ENCODE measurements around the gene CAMK4. TPM values are rescaled to one million over a fixed set of nuclear protein-coding genes. Genes with fewer than 3 reads are reported as not detected.

The CAMK4 gene
- total RNA-seq, 1 experiment from 2014 or later: 10.2 TPM

- peaks cover 0 to 17% of the 10 kb centered on the region in 2 experiments; a peak in 2 of 4 replicates for H3K4me1 ChIP-seq (ENCODE audit: control insufficient read depth in 1 of 2, insufficient read depth in 2 of 2, low read length in 2 of 2)
- no peaks in the 10 kb centered on the region for H3K79me2 ChIP-seq (ENCODE audit: insufficient read depth, low read length)
- ATAC-seq: peak; percentile 53
- no peak overlapping the region for H3K27ac ChIP-seq (ENCODE audit: low read depth, low read length)
- BruUV-seq (replicated peaks): TSS peak; percentile 41
- CTCF ChIA-PET: no interaction called here
- H3K9me2 ChIP-seq (ENCODE audit: insufficient read depth): no peaks in the 10 kb centered on the region
- H2AFZ ChIP-seq (ENCODE audit: low read depth, low read length, poor library complexity, severe bottlenecking): peak overlapping the region; percentile 50
- intact Hi-C loops (cut with micrococcal nuclease): no loop called here
- no peaks in the 10 kb centered on the region for H4K20me1 ChIP-seq (ENCODE audit: insufficient read depth)
- peak overlapping the region; percentile 95 for H3K4me2 ChIP-seq (ENCODE audit: low read length)
- no peaks in the 10 kb centered on the region for H3K9me3 ChIP-seq (ENCODE audit: control insufficient read depth in 1 of 2, insufficient read depth in 1 of 2, low read depth in 1 of 2, low read length in 2 of 2)
- H3K36me3 ChIP-seq (ENCODE audit: control insufficient read depth in 1 of 2, insufficient read depth in 2 of 2, low read length in 2 of 2): no peaks in the 10 kb centered on the region
- H3K9ac ChIP-seq (ENCODE audit: low read length): peak overlapping the region; percentile 43
- POLR2A ChIA-PET: no interaction called here
- RAD21 ChIA-PET (ENCODE audit: low non-redundant PET in 1 of 2, low total read pairs in 2 of 2, uncharacterized antibody in 2 of 2, unreplicated experiment in 2 of 2): no interaction called here
- H3K4me3 ChIP-seq (replicated peaks in 1 of 2; ENCODE audit: low read depth in 1 of 2, low read length in 2 of 2): peak overlapping the region; percentile 53 to 68
- TF ChIP-seq RAD21 (IDR thresholded peaks at IDR 0.05; ENCODE audit: low read depth) (no peak), ELF1 (IDR thresholded peaks at IDR 0.05; ENCODE audit: borderline replicate concordance, low read depth) (no peak), CBX3 (IDR thresholded peaks at IDR 0.05; ENCODE audit: low read depth) (no peak), ATF3 (IDR thresholded peaks at IDR 0.05) (no peak)
- TF ChIP-seq, protein P1, sequence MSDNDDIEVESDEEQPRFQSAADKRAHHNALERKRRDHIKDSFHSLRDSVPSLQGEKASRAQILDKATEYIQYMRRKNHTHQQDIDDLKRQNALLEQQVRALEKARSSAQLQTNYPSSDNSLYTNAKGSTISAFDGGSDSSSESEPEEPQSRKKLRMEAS (IDR thresholded peaks at IDR 0.05): peak; percentile 34; the same call in 1 of the 2 replicates
- TF ChIP-seq, protein P2, sequence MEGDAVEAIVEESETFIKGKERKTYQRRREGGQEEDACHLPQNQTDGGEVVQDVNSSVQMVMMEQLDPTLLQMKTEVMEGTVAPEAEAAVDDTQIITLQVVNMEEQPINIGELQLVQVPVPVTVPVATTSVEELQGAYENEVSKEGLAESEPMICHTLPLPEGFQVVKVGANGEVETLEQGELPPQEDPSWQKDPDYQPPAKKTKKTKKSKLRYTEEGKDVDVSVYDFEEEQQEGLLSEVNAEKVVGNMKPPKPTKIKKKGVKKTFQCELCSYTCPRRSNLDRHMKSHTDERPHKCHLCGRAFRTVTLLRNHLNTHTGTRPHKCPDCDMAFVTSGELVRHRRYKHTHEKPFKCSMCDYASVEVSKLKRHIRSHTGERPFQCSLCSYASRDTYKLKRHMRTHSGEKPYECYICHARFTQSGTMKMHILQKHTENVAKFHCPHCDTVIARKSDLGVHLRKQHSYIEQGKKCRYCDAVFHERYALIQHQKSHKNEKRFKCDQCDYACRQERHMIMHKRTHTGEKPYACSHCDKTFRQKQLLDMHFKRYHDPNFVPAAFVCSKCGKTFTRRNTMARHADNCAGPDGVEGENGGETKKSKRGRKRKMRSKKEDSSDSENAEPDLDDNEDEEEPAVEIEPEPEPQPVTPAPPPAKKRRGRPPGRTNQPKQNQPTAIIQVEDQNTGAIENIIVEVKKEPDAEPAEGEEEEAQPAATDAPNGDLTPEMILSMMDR (IDR thresholded peaks at IDR 0.05 in 2 of 3, conservative IDR thresholded peaks at IDR 0.05 in 1 of 3; ENCODE audit: borderline replicate concordance in 1 of 3, insufficient read depth in 1 of 3, low read depth in 2 of 3, low read length in 2 of 3): no peak
- H3K27me3 ChIP-seq (ENCODE audit: insufficient read depth, low read length): peaks cover 20% of the 10 kb centered on the region
- no peak for DNase-seq (ENCODE audit: low read depth, low spot score)
These were observed 569 bp downstream of the CAMK4 start for GRCh38 chr5:111224561-111225345.

Data from HCT116 (cell line).